Tongue (tissue), 2 donors: ENCODE data around the gene TEX38. TPM values are rescaled to one million over a fixed set of nuclear protein-coding genes. Genes with fewer than 3 reads are reported as not detected.
"Not testable (repeated sequence)": the region's sequence is repeated elsewhere in the genome, so short reads cannot be mapped to it uniquely, and the experiment has no call there.

Experiments used
- DNase-seq: peaks from one replicate; pipeline ENCODE4 v3.0.0-alpha.2; 2015
- total RNA-seq: library from RNA; depleted of rRNA; stranded (reverse); fragments of >200 nt; gene quantifications from one replicate; pipeline ENCODE4 v1.2.3, GENCODE V29; 2014

The TEX38 gene
- total RNA-seq, 1 donor from 2014 or later, result not detected

DNA sequence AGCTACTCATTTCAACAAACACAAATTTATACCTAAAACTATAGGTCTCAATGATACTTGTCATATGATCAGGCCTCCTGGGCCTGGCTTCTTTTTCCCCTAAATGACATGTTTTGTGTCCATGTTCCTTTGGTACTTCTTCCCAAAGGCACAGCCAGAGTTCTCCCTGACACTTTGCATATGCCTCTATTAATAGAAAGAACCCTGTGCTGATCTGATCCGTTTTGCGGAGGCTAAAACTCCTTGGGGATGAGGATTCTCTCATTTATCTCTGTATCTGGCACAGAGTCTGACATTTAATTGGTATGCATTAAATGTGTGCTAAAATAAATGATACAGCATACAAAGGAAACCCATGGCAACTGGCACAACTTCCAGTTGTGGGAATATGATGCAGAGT is 15.0 kb upstream of the TEX38 start:
- DNase-seq, result no peak

GRCh38 chr1:46657775-46658174 is 13.9 kb upstream of the TEX38 start:
- DNase-seq, result no peak

GRCh38 chr1:46659307-46659870 is 12.3 kb upstream of the TEX38 start:
- no peak for DNase-seq

DNA sequence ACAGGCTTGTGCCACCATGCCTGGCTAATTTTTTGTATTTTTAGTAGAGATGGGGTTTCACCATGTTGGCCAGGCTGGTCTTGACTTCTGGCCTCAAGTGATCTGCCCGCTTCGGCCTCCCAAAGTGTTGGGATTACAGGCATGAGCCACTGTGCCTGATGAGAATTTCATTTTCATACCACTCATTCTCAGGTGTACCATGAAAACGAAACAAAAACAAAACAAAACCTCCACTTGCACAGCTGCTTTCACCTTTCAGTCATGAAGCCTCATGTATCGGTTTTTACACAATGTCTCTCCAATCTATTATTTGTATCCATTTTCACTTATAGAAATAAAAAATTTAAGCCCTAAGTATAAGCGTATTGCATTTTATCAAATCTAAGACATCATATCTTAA is 11.5 kb upstream of the TEX38 start:
- not testable (repeated sequence) for DNase-seq

- DNase-seq, result not testable (repeated sequence)
These were observed 8.7 kb upstream of the TEX38 start for GRCh38 chr1:46662919-46663318.

DNA sequence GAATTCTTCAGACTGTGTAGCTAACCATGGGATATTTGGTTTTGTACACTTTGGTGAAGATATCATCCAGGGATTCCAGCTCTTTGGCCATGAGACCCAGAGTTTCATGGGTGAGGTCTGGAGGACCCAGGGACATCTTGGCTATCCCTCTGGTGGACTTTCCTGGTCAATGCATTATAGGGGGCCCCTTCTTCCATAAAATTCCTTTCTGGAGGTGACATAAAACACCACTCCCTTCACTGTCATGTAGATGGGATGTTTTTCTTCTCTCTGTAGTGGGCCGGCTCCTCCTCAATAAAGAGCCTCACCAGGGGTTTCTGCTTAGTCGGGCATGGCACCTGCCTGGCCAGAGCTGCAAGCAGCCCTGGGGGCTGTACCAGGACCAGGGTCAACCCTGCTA is 5.7 kb upstream of the TEX38 start:
- DNase-seq, result no peak

- peak; percentile 85 for DNase-seq
These were observed 3.6 kb upstream of the TEX38 start, which contains the start of gene ATPAF1 for GRCh38 chr1:46667782-46668760. Gene ATPAF1, minus strand, starts transcription at chr1:46668364. Its CDS starts 42 bp downstream, at chr1:46668322.

DNA sequence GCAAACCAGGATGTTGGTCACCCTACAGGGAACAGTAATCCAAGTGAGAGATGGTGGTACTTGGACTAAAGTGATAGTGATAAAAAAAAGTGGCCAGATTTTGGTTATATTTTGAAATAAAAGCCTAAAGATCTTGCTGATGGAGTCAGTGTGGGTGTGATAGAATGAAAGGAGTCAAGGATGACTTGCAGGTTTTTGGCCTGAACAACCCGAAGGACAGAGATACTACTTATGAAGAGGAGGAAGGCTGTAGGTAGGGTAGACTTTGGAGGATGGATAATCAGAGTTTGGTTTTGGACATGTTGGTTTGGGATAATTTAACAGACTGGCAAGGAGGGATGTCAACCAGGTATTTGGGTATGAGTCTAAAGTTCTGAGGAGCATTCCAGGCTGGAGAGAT is 1.5 kb upstream of the TEX38 start:
- no peak for DNase-seq

GRCh38 chr1:46672696-46673095 is 1.0 kb downstream of the TEX38 start:
- no peak for DNase-seq

- DNase-seq, result no peak
These were observed 2.1 kb downstream of the TEX38 start for GRCh38 chr1:46673749-46674182.

DNA sequence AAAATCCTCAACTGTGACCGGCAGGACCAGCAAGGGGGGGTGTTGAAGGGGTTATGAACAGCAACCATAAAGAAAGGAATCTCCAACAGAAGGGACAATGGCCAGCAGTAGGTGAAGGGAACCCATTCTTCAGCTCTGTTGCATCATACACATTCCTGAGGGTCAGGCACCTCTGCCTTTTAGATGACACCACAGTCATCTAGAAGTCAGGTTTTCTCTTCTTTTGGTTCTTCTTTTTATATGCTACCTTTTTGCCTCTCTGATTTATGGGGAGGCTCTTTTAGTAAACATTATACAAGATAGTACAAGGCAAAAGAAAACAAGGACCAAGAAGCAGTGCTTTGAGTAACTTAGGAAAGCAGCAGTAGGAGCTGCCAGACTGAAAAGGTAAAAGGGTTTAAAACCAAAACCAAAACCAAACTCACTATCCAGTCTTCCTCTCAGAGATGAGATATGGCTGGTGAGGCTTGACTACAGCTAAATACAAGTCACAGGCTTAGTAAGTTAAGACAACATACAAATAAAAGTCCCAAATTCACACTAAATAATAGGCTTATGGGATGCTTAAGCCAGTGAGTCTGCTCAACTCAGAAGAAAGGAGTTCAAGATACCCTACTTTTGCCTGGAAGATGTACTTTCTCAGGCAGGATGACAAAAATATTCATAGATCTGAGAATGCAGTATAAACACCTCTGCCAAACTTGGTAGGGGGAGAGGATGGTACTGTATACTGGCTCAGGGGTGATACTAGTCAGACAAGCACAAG is 4.1 kb downstream of the TEX38 start:
- no peak for DNase-seq

- no peak for DNase-seq
These were observed 4.9 kb downstream of the TEX38 start for GRCh38 chr1:46676531-46676930.

DNA sequence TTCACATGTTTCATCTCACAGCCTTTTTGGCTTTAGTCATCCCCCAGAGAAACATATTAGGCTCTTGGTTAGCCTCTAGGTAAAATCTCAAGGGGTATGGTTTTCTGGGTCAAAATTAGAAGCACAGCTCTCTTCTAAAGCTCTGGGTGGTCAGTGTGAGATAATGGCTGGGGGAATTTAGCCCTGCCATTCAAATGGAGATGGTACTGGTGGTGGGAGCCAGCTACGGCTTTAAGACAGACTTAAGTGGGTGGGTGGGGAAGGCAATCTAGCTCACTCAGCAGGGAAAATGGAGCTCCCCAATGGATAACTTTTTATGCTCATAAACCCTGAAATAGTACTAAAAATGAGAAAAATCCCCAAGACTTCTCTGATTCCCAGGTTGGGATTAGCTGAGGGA is 5.7 kb downstream of the TEX38 start:
- no peak for DNase-seq

DNA sequence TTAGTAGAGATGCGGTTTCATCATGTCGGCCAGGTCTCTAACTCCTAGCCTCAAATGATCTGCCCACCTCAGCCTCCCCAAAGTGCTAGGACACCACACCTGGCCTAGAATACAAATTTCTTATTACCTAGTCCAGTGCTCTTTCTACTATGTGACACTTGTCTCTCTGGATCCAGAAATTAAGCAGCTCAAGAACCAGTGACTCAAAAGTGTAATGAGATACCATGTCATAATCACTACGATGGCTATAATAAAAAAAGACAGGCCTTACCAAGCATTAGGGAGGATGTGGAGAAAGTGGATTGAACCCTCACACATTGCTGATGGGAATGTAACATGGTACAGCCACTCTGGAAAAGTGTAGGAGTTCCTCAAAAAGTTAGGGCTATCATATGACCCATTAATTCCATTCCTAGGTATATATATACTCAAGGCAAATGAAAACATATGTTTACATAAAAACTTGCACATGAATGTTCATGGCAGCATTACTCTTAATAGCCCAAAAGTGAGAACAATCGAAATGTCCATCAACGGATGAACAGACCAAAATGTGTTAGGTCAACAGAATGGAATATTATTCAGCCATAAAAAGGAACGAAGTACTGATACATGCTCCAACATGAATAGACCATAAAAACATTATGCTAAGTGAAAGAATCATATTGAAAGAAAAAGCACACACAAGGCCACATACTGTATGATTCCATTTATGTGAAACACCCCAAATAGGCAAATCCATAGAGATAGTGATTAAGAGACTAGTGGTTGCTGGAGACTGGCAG is 8.3 kb downstream of the TEX38 start:
- DNase-seq, result no peak

- DNase-seq, result no peak
These were observed 9.8 kb downstream of the TEX38 start for GRCh38 chr1:46681333-46682034.

GRCh38 chr1:46682064-46682463 is 10.4 kb downstream of the TEX38 start:
- DNase-seq, result no peak

DNA sequence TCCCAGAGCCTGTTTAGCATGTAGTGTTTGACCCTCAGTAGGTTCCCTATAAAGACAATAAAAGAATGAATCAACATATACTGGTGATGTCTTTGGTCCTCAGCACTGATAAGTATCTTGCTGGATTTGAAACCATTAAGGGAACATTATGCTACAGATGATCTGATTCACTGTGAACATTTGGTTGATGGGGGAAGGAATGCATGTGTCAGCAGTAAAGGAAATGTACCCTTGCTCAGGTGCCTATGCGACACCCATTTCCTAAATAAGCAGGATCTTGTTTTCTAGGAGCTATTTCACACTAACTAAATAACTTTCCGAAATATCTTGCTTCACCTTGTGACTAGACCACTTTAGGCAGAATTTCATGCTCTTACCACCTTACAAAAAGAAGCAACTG is 13.0 kb downstream of the TEX38 start:
- DNase-seq, result no peak

GRCh38 chr1:46686255-46686654 is 14.6 kb downstream of the TEX38 start:
- no peak for DNase-seq

DNA sequence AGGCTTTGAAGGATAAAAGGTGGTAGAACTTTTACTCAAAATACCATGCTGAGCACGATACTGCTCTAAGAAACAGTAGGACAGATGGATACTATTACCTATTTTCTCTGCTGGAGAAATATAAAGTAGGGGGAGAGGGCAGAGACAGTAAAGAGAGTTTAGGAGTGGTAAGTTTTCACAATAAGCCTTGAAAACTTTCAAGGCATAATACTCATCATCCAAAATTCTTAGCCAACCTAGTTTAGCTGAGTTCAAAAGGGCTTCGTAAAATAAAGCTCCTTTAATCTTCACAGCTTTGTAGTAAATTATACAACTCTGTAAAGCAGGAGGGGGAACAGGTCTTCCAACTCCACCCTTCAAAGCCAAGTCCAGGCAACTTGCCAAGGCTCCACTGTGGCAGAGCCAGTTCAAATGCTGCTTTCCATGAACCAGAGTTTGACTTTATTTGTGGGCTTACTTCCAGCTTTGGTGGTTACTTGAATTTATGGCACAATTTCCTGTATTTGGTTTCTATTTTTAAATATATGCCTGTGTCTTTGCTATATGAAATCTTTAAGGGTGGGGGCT is 15.5 kb downstream of the TEX38 start:
- DNase-seq, result peak; percentile 74

DNA sequence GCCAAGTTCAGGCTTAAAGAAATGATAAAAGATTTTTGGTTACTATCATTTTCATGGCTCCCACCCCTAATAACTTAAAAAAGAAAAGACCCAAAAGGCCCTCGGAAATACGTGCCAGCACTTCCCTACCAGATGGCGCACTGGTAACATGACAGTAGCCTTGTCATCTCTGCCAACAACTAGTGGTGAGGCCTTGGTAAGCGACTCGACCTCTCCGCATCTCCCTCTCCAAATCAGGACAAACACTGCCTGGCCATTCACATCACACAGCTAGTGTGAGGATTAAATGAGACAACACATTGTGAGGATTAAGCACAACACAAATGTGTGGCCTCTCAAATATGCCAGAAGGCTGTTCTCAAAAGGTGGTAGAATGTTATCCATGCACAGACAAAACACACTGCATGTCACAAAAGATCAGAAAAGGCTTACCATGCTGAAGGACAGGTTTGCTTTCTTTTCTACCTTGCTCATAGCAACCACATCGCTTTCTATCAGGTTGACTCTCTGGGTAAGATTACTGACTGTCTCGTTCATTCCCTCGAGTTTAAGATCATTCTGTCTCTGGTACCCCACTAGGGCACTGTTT is 16.4 kb downstream of the TEX38 start:
- DNase-seq, result no peak

DNA sequence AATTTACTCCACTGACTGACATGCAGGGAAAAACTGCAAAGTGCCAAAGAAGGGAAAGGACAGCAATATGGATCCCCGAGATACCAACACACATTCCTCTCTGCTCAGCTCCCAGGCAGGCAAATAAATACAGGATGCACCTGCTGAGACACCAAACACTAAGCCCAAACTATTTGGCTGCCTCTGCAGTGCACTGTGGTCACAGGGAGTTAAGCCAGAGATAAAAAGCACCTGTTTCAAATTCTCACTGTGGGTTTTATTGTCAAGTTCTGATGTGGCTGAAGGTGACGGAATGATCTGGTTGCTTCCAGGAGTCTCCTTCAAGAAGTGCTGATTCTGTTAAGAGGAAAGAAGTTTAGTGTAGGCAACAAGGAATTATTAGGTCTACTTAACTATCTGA is 17.7 kb downstream of the TEX38 start:
- DNase-seq, result peak; percentile 45
